Pericardium fibroblast (primary cell): ENCODE results near the gene PABPC5. TPM values are rescaled to one million over a fixed set of nuclear protein-coding genes. Genes with fewer than 3 reads are reported as not detected.

Source experiments
- total RNA-seq: library from RNA; depleted of rRNA; stranded (reverse); fragments of >200 nt; gene quantifications from 2 replicates; pipeline ENCODE4 v1.2.3, GENCODE V29; 2015

Gene PABPC5
- 1.8 and 2.8 TPM in 2 replicates for total RNA-seq

DNA sequence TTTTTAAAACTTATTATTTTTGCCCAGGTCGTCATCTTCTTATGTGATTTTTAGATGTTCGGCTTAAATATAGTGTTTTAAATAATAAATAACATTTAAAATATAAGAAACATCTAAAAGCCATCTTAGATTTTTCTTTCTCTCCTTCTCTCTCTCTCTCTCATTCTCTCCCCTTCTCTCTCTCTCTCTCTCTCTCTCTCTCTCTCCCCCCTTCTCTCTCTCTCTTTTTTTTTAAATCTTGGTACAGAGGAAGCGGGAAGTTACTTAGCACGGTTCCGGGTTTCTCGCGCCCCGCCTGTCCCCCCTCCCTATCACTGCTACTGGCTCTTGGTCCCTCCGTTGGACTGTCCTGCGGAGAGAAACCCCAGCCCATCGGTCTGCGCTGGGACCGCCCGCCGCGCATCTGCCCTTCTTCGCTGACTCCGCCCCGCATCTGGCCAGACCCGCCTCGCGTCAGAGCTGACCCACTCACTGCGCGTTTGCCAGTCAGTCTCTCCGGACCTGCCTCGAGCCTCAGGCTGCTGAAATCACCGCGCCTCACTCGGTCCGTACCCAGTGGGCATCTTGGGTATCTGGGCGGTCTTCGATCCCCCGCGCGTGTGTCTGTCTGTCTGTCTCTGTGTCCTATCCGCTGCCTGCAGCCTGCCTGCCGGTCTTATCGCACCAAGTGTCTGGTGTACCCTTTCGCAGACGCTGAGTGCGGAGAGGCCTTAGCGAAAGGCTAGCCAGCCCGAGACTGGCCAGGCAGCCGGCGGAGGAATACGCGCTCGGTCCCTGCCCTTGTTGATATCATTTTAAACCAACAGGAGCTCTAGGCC, at the start of gene PABPC5:
Gene PABPC5, plus strand, starts transcription at position 489 of the 818 bp plus-strand sequence. CDS start 739 bp downstream, outside the sequence.

